Adrenal gland (tissue), 12 donors: ENCODE data around the gene IMPA2. TPM values are rescaled to one million over a fixed set of nuclear protein-coding genes. Genes with fewer than 3 reads are reported as not detected.

Experiments used
- DNase-seq, 7 donors: peaks; one replicate each; pipeline ENCODE4 v3.0.0-alpha.2; 2019 to 2020
- H3K27ac ChIP-seq, 5 donors: fragments of 200-600 bp; sonication (generic) in 4 of 5; 1 replicate in 3 of 5; 2 replicates in 2 of 5; pipeline versions ENCODE4 v1.5.1 to v1.8.0; 2016 to 2020; ENCODE audit warnings: mild to moderate bottlenecking in 1 of 5
- H3K27me3 ChIP-seq: fragments of 200-600 bp; 2 replicates; pipeline ENCODE4 v1.8.0; 2021
- H3K36me3 ChIP-seq, 2 donors: fragments of 200-600 bp; replicated peaks in 1 of 2; 1 replicate in 1 of 2; 2 replicates in 1 of 2; pipeline versions ENCODE4 v1.5.1 to v1.8.0; 2018 to 2022
- H3K4me1 ChIP-seq, 2 donors: fragments of 200-600 bp; replicated peaks in 1 of 2; 1 replicate in 1 of 2; 2 replicates in 1 of 2; pipeline versions ENCODE4 v1.5.1 to v1.8.0; 2018 to 2021
- H3K4me3 ChIP-seq, 4 donors: fragments of 200-600 bp; sonication (generic) in 3 of 4; one replicate each; pipeline ENCODE4 v1.5.1; 2016 to 2018
- H3K9me3 ChIP-seq, 3 donors: fragments of 200-600 bp; sonication (generic) in 1 of 3; replicated peaks in 1 of 3; 1 replicate in 2 of 3; 2 replicates in 1 of 3; pipeline versions ENCODE4 v1.5.1 to v1.8.0; 2016 to 2021
- CTCF ChIP-seq, 6 experiments: fragments of 450-650 bp in 4 of 6; fragments of 200-600 bp in 2 of 6; sonication (generic) in 1 of 6; IDR thresholded peaks; 1 replicate in 5 of 6; 2 replicates in 1 of 6; pipeline versions ENCODE4 v1.5.1 to v1.8.0; 2016 to 2021; ENCODE audit warnings: antibody characterized with exemption in 6 of 6, mild to moderate bottlenecking in 2 of 6, moderate library complexity in 1 of 6
- POLR2A ChIP-seq, 2 donors: fragments of 450-650 bp; IDR thresholded peaks; one replicate each; pipeline ENCODE4 v1.6.1; 2017; ENCODE audit warnings: antibody characterized with exemption in 2 of 2, mild to moderate bottlenecking in 2 of 2, moderate library complexity in 1 of 2
- WGBS, 4 donors: extraction: QIAGEN DNeasy Blood & Tissue Kit in 2 of 4; methylation state at CpG; one replicate each; pipeline versions ENCODE4 v1.1.5 to v1.1.7; 2013 to 2017; 5-methylcytosine and 5-hydroxymethylcytosine counted together
- intact Hi-C, 2 donors: fragments of 100-400 bp; cut with DNase I; formaldehyde crosslinking; loops; one replicate each; pipeline versions ENCODE4 v1.14.1 to v1.15.0; 2022 to 2023
- polyA plus RNA-seq, 3 donors: library from polyadenylated mRNA; stranded (reverse); fragments of 200-250 nt in 2 of 3; fragments of 350-450 nt in 1 of 3; fragmentation: Illumina TruSeq in 1 of 3; extraction: RNeasy Lipid Tissue Mini Kit (QIAGEN cat#74804) in 1 of 3; gene quantifications; one replicate each; pipeline ENCODE4 v1.2.3, GENCODE V29; 2013 to 2014
- total RNA-seq, 9 donors: library from RNA; depleted of rRNA in 4 of 9; stranded (reverse); fragments of >200 nt in 4 of 9; fragments of 120-200 nt in 1 of 9; fragmentation: NEBNext Ultra II Directional in 1 of 9; extraction: Animal tissue kit (Norgen Biotek cat#: 25700) in 1 of 9; gene quantifications; one replicate each; pipeline versions ENCODE4 v1.1.0 to v1.2.4, GENCODE V29; 2013 to 2023
- donor health status: healthy with polysubstance abuse.
- donor health status: Bipolar disorder and iron deficiency.
- donor health status: DM: yes; HTN: yes; CAD: no.
- donor health status: DM: no; HTN: no; CAD: no.
- donor health status: DM: no; HTN: no; CAD: no.
- donor health status: DM: yes; HTN: yes; CAD: no.

Gene IMPA2
- total and polyA plus RNA-seq, 12 donors: 7.9 to 41.3 (median 20.4) TPM

GRCh38 chr18:12031181-12031580 lies 49.9 kb downstream of the IMPA2 start:
- H3K4me1 ChIP-seq: peaks cover 15 to 16% of the 10 kb centered on the region in 2 donors
- intact Hi-C loops: loop anchor here in 1 of 2 donors (10.0 kb wide), 1 partner anchor 296 kb away; no protein-coding TSS in a partner anchor
- WGBS, 4 donors: 89 to 100% (median 95%) methylated on average over 1 of the region's 1 CpG

GRCh38 chr18:12031846-12032245 lies 50.5 kb downstream of the IMPA2 start:
- TF ChIP-seq CTCF (IDR thresholded peaks at IDR 0.05) (no peak), POLR2A (IDR thresholded peaks at IDR 0.05) (peak in 1 of 2 donors; percentile 12)
- peak; percentile 49 to 90 (median 85) for DNase-seq
- Histone ChIP-seq H3K4me3 (no peak overlapping the region), H3K27me3 (no peaks in the 10 kb centered on the region), H3K4me1 (peaks cover 11 to 12% of the 10 kb centered on the region in 2 donors), H3K36me3 (no peaks in the 10 kb centered on the region), H3K27ac (peak overlapping the region in 2 of 5 donors; percentile 5 to 53), H3K9me3 (no peaks in the 10 kb centered on the region)
- 34 to 52% (median 41%) methylated on average over 7 of the region's 7 CpGs for WGBS, 4 donors
- intact Hi-C loops: loop anchor here in 1 of 2 donors (10.0 kb wide), 1 partner anchor 297 kb away; no protein-coding TSS in a partner anchor

More at GRCh38 chr18:12031181-12031580, 49.9 kb downstream of the IMPA2 start:
- no peak overlapping the region for H3K4me3 ChIP-seq
- DNase-seq: peak in 1 of 7 donors; percentile 6
- no peak overlapping the region for H3K27ac ChIP-seq
- no peaks in the 10 kb centered on the region for H3K36me3 ChIP-seq
- H3K9me3 ChIP-seq: no peaks in the 10 kb centered on the region
- H3K27me3 ChIP-seq: no peaks in the 10 kb centered on the region
- TF ChIP-seq POLR2A (IDR thresholded peaks at IDR 0.05) (no peak), CTCF (IDR thresholded peaks at IDR 0.05) (no peak)

GRCh38 chr18:12032786-12033642 lies 51.7 kb downstream of the IMPA2 start:
- TF ChIP-seq POLR2A (IDR thresholded peaks at IDR 0.05): no peak
- WGBS, 4 donors: 74 to 85% (median 82%) methylated on average over 11 of the region's 11 CpGs
- DNase-seq: peak in 2 of 7 donors; percentile 22 to 43
- Histone ChIP-seq H3K27ac (peak overlapping the region in 3 of 5 donors; percentile 16 to 56 (median 48)), H3K4me1 (peaks cover 0 to 11% of the 10 kb centered on the region in 2 donors), H3K4me3 (no peak overlapping the region), H3K27me3 (no peaks in the 10 kb centered on the region), H3K36me3 (no peaks in the 10 kb centered on the region), H3K9me3 (no peaks in the 10 kb centered on the region)
- intact Hi-C loops: loop anchor here in 1 of 2 donors (10.0 kb wide), 1 partner anchor 298 kb away; no protein-coding TSS in a partner anchor

GRCh38 chr18:12033643-12034025 lies 52.3 kb downstream of the IMPA2 start:
- H3K27ac ChIP-seq: peak overlapping the region in 3 of 5 donors; percentile 16 to 48 (median 27)
- 80 to 90% (median 89%) methylated on average over 7 of the region's 7 CpGs for WGBS, 4 donors

More at GRCh38 chr18:12033643-12034025, 52.3 kb downstream of the IMPA2 start:
- TF ChIP-seq POLR2A (IDR thresholded peaks at IDR 0.05) (no peak), CTCF (IDR thresholded peaks at IDR 0.05) (no peak)
- Histone ChIP-seq H3K4me3 (no peak overlapping the region), H3K27me3 (no peaks in the 10 kb centered on the region), H3K4me1 (peaks cover 0 to 11% of the 10 kb centered on the region in 2 donors), H3K36me3 (no peaks in the 10 kb centered on the region), H3K9me3 (no peaks in the 10 kb centered on the region)
- DNase-seq: peak in 2 of 7 donors; percentile 13 to 15
- intact Hi-C loops: loop anchor here in 1 of 2 donors (10.0 kb wide), 1 partner anchor 299 kb away; no protein-coding TSS in a partner anchor
